Stimulated activated effector memory CD8-positive, alpha-beta T cell treated with anti-CD3 and anti-CD28 coated beads, Interleukin-12 subunit alpha, Interleukin-12 subunit beta, amount 100 ng/mL, for 72 hours (primary cell): ENCODE results near the gene TXLNG.
"Not testable (repeated sequence)": the region's sequence is repeated elsewhere in the genome, so short reads cannot be mapped to it uniquely, and the experiment has no call there.

Experiments used
- ATAC-seq: fragments of 150-1000 bp; cut with Tn5 transposase; 2 replicates; pipeline ENCODE4 v1.10.0; 2021
- DNase-seq, 2 donors: peaks; one replicate each; pipeline ENCODE4 v3.0.0; 2021 to 2022; ENCODE audit warnings: low spot score in 2 of 2
- H3K27ac Mint-ChIP-seq: one replicate; pipeline ENCODE4 v1.8.0; 2022; ENCODE audit warnings: mild to moderate bottlenecking, mixed read lengths
- H3K36me3 Mint-ChIP-seq: one replicate; pipeline ENCODE4 v1.8.0; 2022; ENCODE audit warnings: mild to moderate bottlenecking, mixed read lengths
- H3K4me1 Mint-ChIP-seq: one replicate; pipeline ENCODE4 v1.8.0; 2022; ENCODE audit warnings: mixed read lengths
- H3K4me3 Mint-ChIP-seq: one replicate; pipeline ENCODE4 v1.8.0; 2022; ENCODE audit warnings: mild to moderate bottlenecking, mixed read lengths
- H3K9me3 Mint-ChIP-seq: one replicate; pipeline ENCODE4 v1.8.0; 2022; ENCODE audit warnings: mixed read lengths

Gene TXLNG

DNA sequence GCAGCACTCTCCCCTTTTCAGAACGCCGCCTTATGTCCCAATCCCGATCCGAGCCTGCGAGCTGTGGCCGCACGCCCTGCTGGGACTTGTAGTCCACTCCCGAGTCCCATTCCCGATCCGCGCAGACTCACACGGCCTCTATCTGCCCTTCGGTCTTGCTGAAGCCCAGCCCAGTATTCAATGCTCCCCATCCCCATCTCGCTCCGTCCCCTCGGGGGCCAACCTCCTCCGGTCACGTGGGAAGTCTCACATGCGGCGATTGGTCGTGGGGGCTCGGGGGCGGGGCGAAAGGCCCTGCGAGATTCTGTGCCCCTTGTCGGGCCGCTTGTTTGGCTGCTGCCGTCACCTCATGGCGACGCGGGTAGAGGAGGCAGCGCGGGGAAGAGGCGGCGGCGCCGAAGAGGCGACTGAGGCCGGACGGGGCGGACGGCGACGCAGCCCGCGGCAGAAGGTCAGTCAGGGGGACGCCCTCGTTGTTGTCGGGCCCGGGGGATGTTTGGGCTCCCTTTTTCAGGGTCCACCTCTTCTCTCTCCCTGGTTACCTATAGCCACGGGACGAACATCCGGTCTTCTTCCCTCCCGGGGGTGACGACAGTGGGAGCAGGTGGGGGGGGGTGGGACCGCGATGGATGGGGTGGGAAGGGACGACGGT is at the start of gene TXLNG:
TXLNG (plus strand) TSS at position 328 of the 652 bp plus-strand sequence; CDS start at position 350, 22 bp downstream.
- no peaks in the 10 kb centered on the region for H3K9me3 Mint-ChIP-seq
- peak within 1 kb of the TSS; percentile 91 for H3K4me3 Mint-ChIP-seq
- peak; percentile 98 for ATAC-seq

DNA sequence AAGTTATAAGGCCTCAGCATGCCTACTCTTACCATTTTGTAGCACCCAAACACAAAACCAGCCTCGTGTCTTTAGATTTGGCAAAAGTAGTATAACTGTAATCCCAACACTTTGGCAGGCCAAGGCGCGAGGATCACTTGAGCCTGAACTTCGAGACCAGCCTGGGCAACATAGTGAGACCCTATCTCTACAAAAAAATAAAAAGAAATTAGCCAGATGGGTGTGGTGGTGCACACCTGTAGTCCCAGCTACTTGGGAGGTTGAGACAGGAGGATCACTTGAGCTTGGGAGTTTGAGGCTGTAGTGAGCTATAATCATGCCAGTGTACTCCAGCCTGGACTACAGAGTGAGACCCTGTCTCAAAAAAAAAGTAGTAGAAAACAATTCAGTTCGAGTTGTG is 49.2 kb upstream of the TXLNG start:
- no peak for ATAC-seq
- Mint-ChIP-seq H3K4me1 (peaks cover 7% of the 10 kb centered on the region), H3K27ac (no peak overlapping the region), H3K36me3 (peaks cover 82% of the 10 kb centered on the region), H3K9me3 (no peaks in the 10 kb centered on the region), H3K4me3 (no peak overlapping the region)
- DNase-seq: no peak

More for the DNA sequence above, at the start of gene TXLNG:
- peak; percentile 68 to 92 for DNase-seq
- H3K4me1 Mint-ChIP-seq: no peaks in the 10 kb centered on the region
- H3K36me3 Mint-ChIP-seq: peaks cover 30% of the 10 kb centered on the region
- peak within 1 kb of the TSS; percentile 94 for H3K27ac Mint-ChIP-seq

DNA sequence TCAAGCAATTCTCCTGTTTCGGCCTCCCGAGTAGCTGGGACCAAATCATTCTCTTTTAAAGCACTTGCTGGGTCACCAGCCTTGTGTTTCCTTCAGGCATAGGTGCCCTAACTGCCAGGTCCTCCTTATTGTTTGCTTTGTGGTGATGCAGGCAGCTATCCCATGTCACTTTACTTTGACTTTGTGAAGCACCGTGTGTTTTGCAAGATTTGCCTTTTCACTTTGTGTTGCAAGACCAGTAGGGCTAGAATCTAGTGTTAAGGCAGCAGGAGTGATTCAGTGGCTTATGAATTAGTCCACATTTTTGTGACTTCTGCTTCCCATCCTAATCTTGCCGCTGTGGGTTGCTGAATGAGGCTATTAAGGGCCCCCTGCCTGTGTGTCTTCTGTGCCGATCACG is 46.7 kb upstream of the TXLNG start:
- Mint-ChIP-seq H3K9me3 (no peaks in the 10 kb centered on the region), H3K4me1 (no peaks in the 10 kb centered on the region), H3K27ac (no peak overlapping the region), H3K36me3 (peaks cover 99% of the 10 kb centered on the region), H3K4me3 (no peak overlapping the region)
- ATAC-seq: no peak
- DNase-seq: no peak

DNA sequence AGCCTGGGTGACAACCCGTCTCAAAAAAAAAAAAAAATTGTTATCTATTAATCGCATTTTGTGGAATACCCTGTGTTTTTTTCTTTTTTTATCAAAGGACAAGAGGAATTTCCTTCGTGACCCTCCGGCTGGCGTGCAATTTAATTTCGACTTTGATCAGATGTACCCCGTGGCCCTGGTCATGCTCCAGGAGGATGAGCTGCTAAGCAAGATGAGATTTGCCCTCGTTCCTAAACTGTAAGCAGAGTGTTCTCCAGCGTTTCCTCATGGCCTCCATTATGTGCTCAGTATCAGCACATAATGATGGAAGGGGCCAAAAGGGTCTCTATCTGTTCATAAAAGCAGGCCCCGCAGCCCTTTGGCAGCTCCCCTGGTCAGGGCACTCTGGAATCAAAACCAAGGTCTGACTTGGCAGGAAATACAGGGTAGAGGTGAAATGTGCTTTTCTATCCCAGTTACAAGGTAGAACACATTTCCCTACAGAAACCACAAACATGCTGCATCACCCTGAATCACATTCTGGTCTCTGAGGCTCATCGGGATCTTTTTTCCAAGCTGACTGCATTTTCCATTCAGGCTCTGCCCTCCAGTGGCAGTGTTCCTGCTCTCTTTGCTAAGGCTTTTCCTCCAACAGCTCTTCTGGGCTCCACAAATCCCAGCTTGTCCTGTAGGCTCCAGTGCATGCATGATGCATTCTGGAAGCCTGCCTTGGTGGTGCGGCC is 42.5 kb upstream of the TXLNG start:
- no peak for DNase-seq
- Mint-ChIP-seq H3K4me3 (no peak overlapping the region), H3K27ac (no peak overlapping the region)

DNA sequence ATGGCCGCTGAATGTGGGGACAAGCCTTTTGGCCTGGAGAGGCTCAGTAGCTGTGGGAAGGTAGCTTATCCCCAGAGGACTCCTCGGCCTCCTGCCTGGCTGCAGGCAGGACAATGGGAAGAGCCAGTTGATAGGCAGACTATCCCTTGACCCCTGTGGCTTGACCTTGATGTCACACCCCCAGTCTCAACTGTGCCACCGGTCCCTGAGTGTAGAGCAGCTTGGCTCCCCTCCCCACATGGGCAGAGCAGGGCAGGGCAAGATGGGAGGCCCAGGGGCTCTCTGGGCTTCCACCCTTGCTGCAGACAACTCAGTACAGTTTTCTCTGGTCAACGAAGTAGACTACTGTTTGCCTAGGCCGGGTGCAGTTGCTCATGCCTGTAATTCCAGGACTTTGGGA is 41.2 kb upstream of the TXLNG start:
- Mint-ChIP-seq H3K36me3 (peaks cover 96% of the 10 kb centered on the region), H3K27ac (no peak overlapping the region), H3K9me3 (no peaks in the 10 kb centered on the region), H3K4me3 (no peak overlapping the region), H3K4me1 (no peaks in the 10 kb centered on the region)
- no peak for DNase-seq
- no peak for ATAC-seq

More for the DNA sequence above, 42.5 kb upstream of the TXLNG start:
- no peaks in the 10 kb centered on the region for H3K9me3 Mint-ChIP-seq
- H3K36me3 Mint-ChIP-seq: peaks cover 99% of the 10 kb centered on the region
- H3K4me1 Mint-ChIP-seq: no peaks in the 10 kb centered on the region
- ATAC-seq: no peak

DNA sequence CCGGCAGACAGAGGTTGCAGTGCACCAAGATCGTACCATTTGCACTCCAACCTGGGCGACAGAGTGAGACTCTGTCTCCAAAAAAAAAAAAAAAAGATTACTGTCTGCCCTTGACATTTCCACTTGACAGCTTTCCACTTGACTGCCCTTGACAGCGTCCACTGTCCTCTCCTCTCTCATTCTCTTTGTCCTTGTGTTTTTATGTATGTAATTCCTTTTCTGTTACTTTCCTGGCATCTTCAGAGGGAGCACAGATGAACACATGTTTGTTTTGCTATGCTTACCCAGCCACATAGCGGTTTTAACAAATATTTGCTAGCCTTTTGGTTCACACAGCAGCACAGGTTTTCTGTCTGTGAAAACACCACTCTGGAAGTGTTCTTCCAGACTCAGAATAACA is 40.6 kb upstream of the TXLNG start:
- no peak for DNase-seq
- Mint-ChIP-seq H3K4me1 (no peaks in the 10 kb centered on the region), H3K27ac (no peak overlapping the region), H3K9me3 (no peaks in the 10 kb centered on the region), H3K4me3 (no peak overlapping the region), H3K36me3 (peaks cover 95% of the 10 kb centered on the region)
- no peak for ATAC-seq

DNA sequence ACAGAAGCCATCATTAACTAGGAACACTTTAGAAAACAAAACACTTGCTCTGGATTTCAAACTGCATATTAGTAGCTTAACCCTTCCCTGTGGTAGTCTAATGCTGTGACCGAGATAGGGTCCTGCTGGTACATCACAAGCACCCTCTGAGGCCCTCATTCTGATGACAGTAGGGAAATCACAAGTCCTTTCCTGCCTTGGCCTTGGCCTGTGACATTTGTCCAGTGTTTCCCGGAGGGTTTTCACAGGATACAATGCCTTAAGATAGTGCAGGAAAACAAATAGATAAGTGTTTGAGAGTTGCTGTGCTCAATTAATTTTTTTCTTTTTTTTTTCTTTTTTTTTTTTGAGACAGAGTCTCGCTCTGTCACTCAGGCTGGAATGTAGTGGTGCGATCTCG is 37.8 kb upstream of the TXLNG start:
- H3K4me1 Mint-ChIP-seq: no peaks in the 10 kb centered on the region
- H3K27ac Mint-ChIP-seq: no peak overlapping the region
- no peak overlapping the region for H3K4me3 Mint-ChIP-seq
- ATAC-seq (no peak), DNase-seq (no peak)
- H3K36me3 Mint-ChIP-seq: peaks cover 85% of the 10 kb centered on the region
- no peaks in the 10 kb centered on the region for H3K9me3 Mint-ChIP-seq

DNA sequence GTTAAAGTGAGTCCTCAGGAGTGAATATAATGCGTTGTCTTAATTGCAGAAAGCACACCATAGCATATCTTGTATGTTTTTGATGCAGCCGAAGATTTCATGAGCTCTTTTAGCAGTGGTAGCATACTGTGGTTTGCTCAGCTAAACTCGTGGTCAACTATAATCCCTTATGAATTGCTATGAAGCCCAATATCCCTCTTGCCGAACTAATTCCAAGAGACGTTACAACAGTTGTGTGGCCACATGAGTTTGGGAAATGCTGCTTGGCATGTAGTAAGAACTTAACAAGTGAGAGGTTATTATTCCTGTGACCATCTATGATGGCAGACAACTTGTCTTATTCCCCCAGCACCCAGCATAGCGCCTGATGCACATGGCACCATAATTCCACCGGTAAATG is 36.1 kb upstream of the TXLNG start:
- Mint-ChIP-seq H3K4me3 (no peak overlapping the region), H3K4me1 (no peaks in the 10 kb centered on the region), H3K9me3 (no peaks in the 10 kb centered on the region), H3K36me3 (peaks cover 85% of the 10 kb centered on the region), H3K27ac (no peak overlapping the region)
- ATAC-seq (no peak), DNase-seq (no peak)

DNA sequence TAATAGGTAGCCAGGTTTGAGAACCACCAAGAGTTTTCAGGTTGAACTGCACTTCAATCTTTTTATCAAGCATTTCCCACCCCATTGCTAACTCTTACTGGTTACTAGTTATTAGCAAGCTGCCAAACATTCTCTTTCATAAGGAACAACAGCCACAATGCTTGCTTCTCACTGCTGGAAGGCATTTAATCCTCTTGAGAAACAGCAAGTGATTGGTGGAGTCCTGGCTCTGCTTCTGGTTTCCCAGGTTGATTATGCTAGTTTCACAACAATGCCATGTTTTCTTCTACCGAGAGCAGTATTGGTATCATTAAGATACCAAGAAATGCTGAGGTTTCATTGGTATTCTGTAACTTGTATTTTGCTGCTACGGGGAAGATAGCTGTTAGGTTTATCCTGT is 32.2 kb upstream of the TXLNG start:
- ATAC-seq (no peak), DNase-seq (no peak)
- Mint-ChIP-seq H3K4me1 (no peaks in the 10 kb centered on the region), H3K27ac (no peak overlapping the region), H3K4me3 (no peak overlapping the region), H3K9me3 (no peaks in the 10 kb centered on the region), H3K36me3 (peaks cover 82% of the 10 kb centered on the region)

DNA sequence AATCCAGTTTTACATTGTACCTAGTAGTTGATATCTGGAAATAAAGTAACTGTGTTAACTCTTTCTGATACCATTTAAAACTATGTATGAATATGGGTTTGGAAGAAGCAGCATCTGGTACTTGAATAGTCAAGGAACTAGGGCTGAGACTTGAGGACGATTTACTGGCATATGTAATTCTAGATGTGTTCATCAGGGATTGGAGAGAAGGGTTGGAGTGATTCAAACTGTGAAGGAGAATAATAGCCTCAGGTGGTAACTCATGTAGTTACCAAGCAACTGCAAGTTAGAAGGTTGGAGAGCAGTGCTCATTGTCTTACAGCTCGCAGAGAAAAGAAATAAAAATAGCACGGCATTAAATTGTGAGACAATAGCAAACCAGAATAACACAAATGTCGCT is 29.5 kb upstream of the TXLNG start:
- no peak for ATAC-seq
- Mint-ChIP-seq H3K9me3 (no peaks in the 10 kb centered on the region), H3K4me1 (no peaks in the 10 kb centered on the region), H3K36me3 (peaks cover 88% of the 10 kb centered on the region), H3K27ac (no peak overlapping the region), H3K4me3 (no peak overlapping the region)
- no peak for DNase-seq

DNA sequence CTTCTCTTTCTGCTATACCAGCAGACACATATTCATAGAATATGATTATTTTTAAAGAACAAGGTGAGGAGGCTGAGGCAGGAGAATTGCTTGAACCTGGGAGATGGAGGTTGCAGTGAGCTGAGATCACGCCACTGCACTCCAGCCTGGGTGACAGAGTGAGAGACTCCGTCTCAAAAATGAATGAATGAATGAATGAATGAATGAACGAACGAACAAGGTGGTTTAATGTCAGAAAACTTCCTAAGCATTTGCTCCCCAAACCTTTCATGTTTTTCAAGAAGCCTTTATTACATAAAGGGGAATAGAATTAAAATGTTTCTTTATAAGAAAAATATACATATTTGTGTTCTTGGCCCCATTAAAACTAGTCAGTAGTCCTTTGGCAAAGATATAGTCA is 24.8 kb upstream of the TXLNG start:
- not testable (repeated sequence) for H3K4me1 Mint-ChIP-seq, DNase-seq, ATAC-seq, H3K9me3 Mint-ChIP-seq, H3K27ac Mint-ChIP-seq, H3K4me3 Mint-ChIP-seq
- H3K36me3 Mint-ChIP-seq: peaks cover 43% of the 10 kb centered on the region

DNA sequence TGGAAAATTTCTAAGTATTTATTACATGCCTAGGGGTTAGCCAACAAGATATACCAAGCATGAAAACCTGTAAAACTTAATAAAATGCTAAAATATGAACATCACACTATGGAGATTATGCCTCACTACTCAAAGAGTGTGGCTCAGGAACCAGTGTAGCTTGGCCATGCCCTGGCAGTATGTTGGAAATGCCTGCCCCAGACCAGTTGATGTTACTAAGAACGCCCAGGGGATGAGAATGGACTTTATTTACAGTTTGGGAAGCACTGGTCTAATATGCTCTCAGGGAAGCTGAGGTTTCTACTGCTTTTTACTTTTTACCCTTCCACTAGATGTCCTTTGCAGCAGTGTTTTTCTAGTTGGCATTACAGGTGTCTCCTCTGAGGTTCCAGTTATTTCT is 23.7 kb upstream of the TXLNG start:
- Mint-ChIP-seq H3K27ac (no peak overlapping the region), H3K4me3 (no peak overlapping the region)

DNA sequence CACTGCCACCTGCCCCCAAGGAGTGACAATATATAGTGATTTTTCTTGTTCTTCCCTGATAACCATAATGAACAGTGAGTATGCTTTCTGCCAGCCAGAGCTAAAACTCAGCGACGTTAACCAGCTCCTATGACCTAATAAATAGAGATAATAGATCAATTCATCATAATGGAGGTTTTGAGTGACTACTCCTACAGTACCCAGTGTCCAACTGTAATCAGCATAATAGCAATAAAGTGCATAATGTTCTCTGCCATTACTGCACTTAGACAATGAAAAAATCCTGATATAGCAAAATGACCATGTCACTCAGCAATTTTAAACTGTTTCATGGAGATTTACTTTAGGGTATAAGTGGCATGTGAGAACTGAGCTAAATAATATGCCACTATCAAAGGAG is 20.7 kb upstream of the TXLNG start:
- no peak for ATAC-seq

More for the DNA sequence above, 23.7 kb upstream of the TXLNG start:
- Mint-ChIP-seq H3K9me3 (no peaks in the 10 kb centered on the region), H3K36me3 (peaks cover 33% of the 10 kb centered on the region), H3K4me1 (no peaks in the 10 kb centered on the region)
- DNase-seq (no peak), ATAC-seq (no peak)

DNA sequence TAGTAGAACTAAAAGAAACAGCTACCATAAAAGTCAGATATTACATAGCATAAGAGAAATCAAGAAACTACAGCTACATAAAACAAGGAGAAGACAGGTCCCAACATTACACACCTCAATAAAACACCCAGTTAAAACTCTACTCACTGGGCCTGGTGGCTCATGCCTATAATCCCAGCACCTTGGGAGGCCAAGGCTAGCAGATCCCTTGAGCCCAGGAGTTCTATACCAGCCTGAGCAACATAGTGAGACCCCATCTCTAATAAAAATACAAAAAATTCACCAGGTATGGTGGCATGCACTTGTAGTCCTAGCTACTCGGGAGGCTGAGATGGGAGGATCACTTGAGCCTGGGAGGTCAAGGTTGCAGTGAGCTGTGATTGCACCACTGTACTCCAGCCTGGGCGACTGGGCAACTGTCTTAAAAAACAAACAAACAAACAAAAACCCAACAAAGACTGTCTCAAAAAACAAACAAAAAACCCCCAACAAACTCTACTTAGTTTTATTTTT is 15.2 kb upstream of the TXLNG start:
- H3K4me1 Mint-ChIP-seq: no peaks in the 10 kb centered on the region
- H3K27ac Mint-ChIP-seq: no peak overlapping the region

More for the DNA sequence above, 20.7 kb upstream of the TXLNG start:
- no peak for DNase-seq
- Mint-ChIP-seq H3K27ac (no peak overlapping the region), H3K9me3 (no peaks in the 10 kb centered on the region), H3K4me3 (no peak overlapping the region), H3K4me1 (no peaks in the 10 kb centered on the region), H3K36me3 (peaks cover 9% of the 10 kb centered on the region)

DNA sequence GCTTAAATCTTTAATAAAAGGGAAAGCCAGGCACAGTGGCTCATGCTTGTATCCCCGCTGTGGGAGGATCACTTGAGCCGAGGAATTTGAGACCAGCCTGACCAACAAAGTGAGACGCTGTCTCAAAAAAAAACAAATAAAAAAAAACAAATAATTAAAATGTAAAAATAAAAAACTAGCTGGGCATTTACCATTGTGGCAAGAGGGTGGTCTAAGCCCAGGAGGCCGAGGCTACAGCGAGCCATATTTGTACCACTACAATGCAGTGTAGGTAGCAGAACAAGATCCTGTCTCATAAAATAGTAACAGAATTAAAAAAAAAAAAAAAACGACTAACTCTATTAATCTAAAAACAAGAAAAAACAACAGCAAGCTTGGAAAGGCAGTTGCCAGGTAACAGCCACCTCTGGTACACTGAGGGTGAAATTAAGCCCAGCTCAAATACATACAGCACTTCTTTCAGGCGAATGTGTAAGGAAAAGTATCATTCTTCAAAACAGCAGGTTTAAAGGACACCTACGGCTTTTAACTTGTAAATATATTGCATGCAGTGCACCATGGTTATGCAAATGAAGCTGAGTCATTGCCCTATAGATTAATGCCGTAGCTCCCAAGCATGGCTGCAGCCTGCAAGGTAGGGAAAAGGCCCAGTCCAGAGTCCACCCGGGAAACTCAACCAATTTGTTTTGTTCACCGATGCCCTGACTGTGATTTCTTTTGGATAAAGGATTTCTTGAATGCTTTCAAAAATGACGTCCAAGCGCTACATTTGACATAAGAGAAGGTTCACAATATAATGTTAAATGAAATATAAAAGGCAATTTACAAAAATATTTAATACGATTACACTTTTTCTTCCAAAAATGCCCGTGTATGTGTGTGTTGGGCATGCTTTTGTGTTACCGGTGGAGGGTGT is 14.5 kb upstream of the TXLNG start:
- no peak overlapping the region for H3K4me3 Mint-ChIP-seq
- no peak overlapping the region for H3K27ac Mint-ChIP-seq
- DNase-seq (no peak), ATAC-seq (no peak)
- no peaks in the 10 kb centered on the region for H3K36me3 Mint-ChIP-seq
- no peaks in the 10 kb centered on the region for H3K9me3 Mint-ChIP-seq
- H3K4me1 Mint-ChIP-seq: no peaks in the 10 kb centered on the region

More for the DNA sequence above, 15.2 kb upstream of the TXLNG start:
- Mint-ChIP-seq H3K36me3 (no peaks in the 10 kb centered on the region), H3K9me3 (no peaks in the 10 kb centered on the region), H3K4me3 (no peak overlapping the region)
- DNase-seq: no peak
- no peak for ATAC-seq
